ENCODE results near the gene RBMX.
"Not testable (repeated sequence)": the region's sequence is repeated elsewhere in the genome, so short reads cannot be mapped to it uniquely, and the experiment has no call there.

The RBMX gene

DNA sequence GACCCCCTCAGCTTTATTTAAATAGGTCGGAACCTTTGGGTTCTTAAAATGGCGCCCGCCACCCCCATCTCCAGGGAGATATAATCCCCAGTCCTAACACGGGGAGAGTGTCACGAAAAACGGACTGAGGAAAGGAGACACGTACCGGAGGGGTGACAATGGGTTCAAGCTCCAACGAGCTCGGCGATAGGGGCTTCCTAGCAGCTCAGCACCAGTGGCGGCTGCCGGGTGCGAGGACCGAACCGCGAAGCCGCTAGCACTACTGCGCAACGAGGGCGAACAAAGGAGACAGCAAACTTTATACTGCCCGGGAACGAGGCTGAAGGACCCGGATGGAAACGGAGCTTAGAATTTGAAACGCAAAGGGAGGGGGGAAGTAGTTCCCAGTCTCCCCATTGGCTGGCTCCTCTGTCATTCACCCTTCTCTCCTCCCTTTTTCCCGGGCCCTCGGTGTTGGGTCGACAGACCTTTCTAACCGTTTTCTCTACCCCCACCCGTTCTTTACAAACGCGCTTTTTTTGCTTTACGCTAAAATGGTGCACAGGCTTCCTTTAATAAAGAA lies at the start of gene RBMX:
TSS of gene RBMX (minus strand) at position 274 of the 562 bp plus-strand sequence. CDS start 1,298 bp downstream, outside the sequence.
- H3K4me2 ChIP-seq (ENCODE audit: low read depth, low read length, poor library complexity, severe bottlenecking), result peak within 1 kb of the TSS; percentile 97
- H3K36me3 ChIP-seq (ENCODE audit: insufficient read depth, low read length), result peaks cover 44% of the 10 kb centered on the region
- TF ChIP-seq EZH2phosphoT487 (IDR thresholded peaks at IDR 0.05; ENCODE audit: borderline replicate concordance), result no peak
- TF ChIP-seq, protein P1, sequence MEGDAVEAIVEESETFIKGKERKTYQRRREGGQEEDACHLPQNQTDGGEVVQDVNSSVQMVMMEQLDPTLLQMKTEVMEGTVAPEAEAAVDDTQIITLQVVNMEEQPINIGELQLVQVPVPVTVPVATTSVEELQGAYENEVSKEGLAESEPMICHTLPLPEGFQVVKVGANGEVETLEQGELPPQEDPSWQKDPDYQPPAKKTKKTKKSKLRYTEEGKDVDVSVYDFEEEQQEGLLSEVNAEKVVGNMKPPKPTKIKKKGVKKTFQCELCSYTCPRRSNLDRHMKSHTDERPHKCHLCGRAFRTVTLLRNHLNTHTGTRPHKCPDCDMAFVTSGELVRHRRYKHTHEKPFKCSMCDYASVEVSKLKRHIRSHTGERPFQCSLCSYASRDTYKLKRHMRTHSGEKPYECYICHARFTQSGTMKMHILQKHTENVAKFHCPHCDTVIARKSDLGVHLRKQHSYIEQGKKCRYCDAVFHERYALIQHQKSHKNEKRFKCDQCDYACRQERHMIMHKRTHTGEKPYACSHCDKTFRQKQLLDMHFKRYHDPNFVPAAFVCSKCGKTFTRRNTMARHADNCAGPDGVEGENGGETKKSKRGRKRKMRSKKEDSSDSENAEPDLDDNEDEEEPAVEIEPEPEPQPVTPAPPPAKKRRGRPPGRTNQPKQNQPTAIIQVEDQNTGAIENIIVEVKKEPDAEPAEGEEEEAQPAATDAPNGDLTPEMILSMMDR (conservative IDR thresholded peaks at IDR 0.05; ENCODE audit: low read length), result no peak
- H3K4me1 ChIP-seq (ENCODE audit: insufficient read depth, low read length, poor library complexity, severe bottlenecking), result peaks cover 9% of the 10 kb centered on the region
- H3K79me2 ChIP-seq (ENCODE audit: insufficient read depth, low read length), result peaks cover 56% of the 10 kb centered on the region
- H3F3A ChIP-seq (ENCODE audit: low read depth), result no peaks in the 10 kb centered on the region
- peak within 1 kb of the TSS; percentile 100 for H3K4me3 ChIP-seq (ENCODE audit: low read length, poor library complexity, severe bottlenecking)
- peaks cover 10% of the 10 kb centered on the region for H3K27me3 ChIP-seq (ENCODE audit: insufficient read depth, low read length, poor library complexity, severe bottlenecking)
- no peaks in the 10 kb centered on the region for H3K9me2 ChIP-seq (replicated peaks; ENCODE audit: low read depth, low read length)
- H4K20me1 ChIP-seq (ENCODE audit: insufficient read depth, low read length, poor library complexity, severe bottlenecking), result peaks cover 38% of the 10 kb centered on the region
- 0 out of 2 replicates have a peak within 1 kb of the TSS, but pooled peaks have one; percentile 60 for H2AFZ ChIP-seq (ENCODE audit: low read length)
- no peaks in the 10 kb centered on the region for H3K9me3 ChIP-seq (ENCODE audit: insufficient read depth, low read depth, low read length)
- H3K9ac ChIP-seq (ENCODE audit: low read depth, low read length, poor library complexity, severe bottlenecking), result peak within 1 kb of the TSS; percentile 100

DNA sequence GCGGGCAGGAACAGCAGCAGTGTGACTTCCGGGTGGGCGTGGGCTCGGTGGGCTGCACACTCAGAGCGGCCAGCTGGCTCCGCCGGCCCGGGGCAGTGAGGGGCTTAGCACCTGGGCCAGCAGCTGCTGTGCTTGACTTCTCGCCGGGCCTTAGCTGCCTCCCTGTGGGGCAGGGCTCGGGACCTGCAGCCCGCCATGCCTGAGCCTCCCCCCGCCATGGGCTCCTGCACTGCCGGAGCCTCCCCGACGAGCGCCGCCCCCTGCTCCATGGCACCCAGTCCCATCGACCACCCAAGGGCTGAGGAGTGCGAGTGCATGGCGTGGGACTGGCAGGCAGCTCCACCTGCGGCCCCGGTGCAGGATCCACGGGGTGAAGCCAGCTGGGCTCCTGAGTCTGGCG lies 40.9 kb upstream of the RBMX start:
- H3K9me3 ChIP-seq (ENCODE audit: insufficient read depth, low read depth, low read length); H2AFZ ChIP-seq (ENCODE audit: low read length); H3K36me3 ChIP-seq (ENCODE audit: insufficient read depth, low read length); H3K4me2 ChIP-seq (ENCODE audit: low read depth, low read length, poor library complexity, severe bottlenecking); H3F3A ChIP-seq (ENCODE audit: low read depth); H3K9me2 ChIP-seq (replicated peaks; ENCODE audit: low read depth, low read length); H3K27me3 ChIP-seq (ENCODE audit: insufficient read depth, low read length, poor library complexity, severe bottlenecking); H3K4me1 ChIP-seq (ENCODE audit: insufficient read depth, low read length, poor library complexity, severe bottlenecking); H3K4me3 ChIP-seq (ENCODE audit: low read length, poor library complexity, severe bottlenecking); H3K79me2 ChIP-seq (ENCODE audit: insufficient read depth, low read length); H3K9ac ChIP-seq (ENCODE audit: low read depth, low read length, poor library complexity, severe bottlenecking); H4K20me1 ChIP-seq (ENCODE audit: insufficient read depth, low read length, poor library complexity, severe bottlenecking): not testable (repeated sequence)

DNA sequence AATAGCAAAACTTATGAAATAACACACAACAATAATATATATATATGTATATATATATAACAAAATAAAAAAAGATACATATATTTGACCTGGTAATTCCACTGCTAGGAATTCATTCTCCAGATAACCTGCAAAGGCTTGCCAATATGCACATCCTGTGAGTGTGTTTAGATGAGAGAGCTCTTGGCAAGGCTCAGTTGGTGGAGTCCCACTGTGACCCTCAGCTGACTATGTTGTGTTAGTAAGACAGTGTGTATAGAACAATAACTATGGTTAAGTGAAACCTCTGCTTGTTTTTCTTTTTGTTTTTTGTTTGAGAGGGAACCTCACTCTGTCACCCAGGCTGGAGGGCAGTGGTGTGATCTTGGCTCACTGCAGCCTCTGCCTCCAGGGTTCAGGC lies 39.5 kb upstream of the RBMX start:
- TF ChIP-seq, protein P1 (conservative IDR thresholded peaks at IDR 0.05; ENCODE audit: low read length), result no peak
- no peak for TF ChIP-seq EZH2phosphoT487 (IDR thresholded peaks at IDR 0.05; ENCODE audit: borderline replicate concordance)
- no peaks in the 10 kb centered on the region for H3K9me3 ChIP-seq (ENCODE audit: insufficient read depth, low read depth, low read length)

DNA sequence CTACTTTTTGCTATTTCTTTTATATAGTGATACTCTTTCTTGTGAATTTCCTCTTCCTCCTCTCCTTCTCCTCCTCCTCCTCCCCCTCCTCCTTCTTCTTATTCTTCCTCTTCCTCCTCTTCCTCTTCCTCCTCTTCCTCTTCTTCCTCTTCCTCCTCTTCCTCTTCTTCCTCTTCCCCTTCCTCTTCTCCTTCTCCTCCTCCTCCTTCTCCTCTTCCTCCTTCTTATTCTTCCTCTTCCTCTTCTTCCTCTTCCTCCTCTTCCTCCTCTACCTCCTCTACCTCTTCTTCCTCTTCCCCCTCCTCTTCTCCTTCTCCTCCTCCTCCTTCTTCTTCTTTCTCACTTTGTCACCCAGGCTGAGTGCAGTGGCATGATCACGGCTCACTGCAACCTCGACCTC lies 36.3 kb upstream of the RBMX start:
- Histone ChIP-seq H3F3A (ENCODE audit: low read depth) (no peaks in the 10 kb centered on the region), H3K4me3 (ENCODE audit: low read length, poor library complexity, severe bottlenecking) (no peak overlapping the region), H3K36me3 (ENCODE audit: insufficient read depth, low read length) (no peaks in the 10 kb centered on the region), H3K9ac (ENCODE audit: low read depth, low read length, poor library complexity, severe bottlenecking) (no peak overlapping the region), H3K4me2 (ENCODE audit: low read depth, low read length, poor library complexity, severe bottlenecking) (no peak overlapping the region), H4K20me1 (ENCODE audit: insufficient read depth, low read length, poor library complexity, severe bottlenecking) (no peaks in the 10 kb centered on the region), H2AFZ (ENCODE audit: low read length) (no peak overlapping the region), H3K9me2 (replicated peaks; ENCODE audit: low read depth, low read length) (no peaks in the 10 kb centered on the region), H3K79me2 (ENCODE audit: insufficient read depth, low read length) (no peaks in the 10 kb centered on the region), H3K4me1 (ENCODE audit: insufficient read depth, low read length, poor library complexity, severe bottlenecking) (no peaks in the 10 kb centered on the region), H3K27me3 (ENCODE audit: insufficient read depth, low read length, poor library complexity, severe bottlenecking) (no peaks in the 10 kb centered on the region), H3K9me3 (ENCODE audit: insufficient read depth, low read depth, low read length) (no peaks in the 10 kb centered on the region)
- TF ChIP-seq, protein P1 (conservative IDR thresholded peaks at IDR 0.05; ENCODE audit: low read length), result no peak

More for the DNA sequence above, 39.5 kb upstream of the RBMX start:
- Histone ChIP-seq H2AFZ (ENCODE audit: low read length) (no peak overlapping the region), H3K36me3 (ENCODE audit: insufficient read depth, low read length) (no peaks in the 10 kb centered on the region), H3K4me2 (ENCODE audit: low read depth, low read length, poor library complexity, severe bottlenecking) (no peak overlapping the region), H3K27me3 (ENCODE audit: insufficient read depth, low read length, poor library complexity, severe bottlenecking) (no peaks in the 10 kb centered on the region), H3K9me2 (replicated peaks; ENCODE audit: low read depth, low read length) (no peaks in the 10 kb centered on the region), H4K20me1 (ENCODE audit: insufficient read depth, low read length, poor library complexity, severe bottlenecking) (no peaks in the 10 kb centered on the region), H3K4me1 (ENCODE audit: insufficient read depth, low read length, poor library complexity, severe bottlenecking) (no peaks in the 10 kb centered on the region), H3K4me3 (ENCODE audit: low read length, poor library complexity, severe bottlenecking) (no peak overlapping the region), H3F3A (ENCODE audit: low read depth) (no peaks in the 10 kb centered on the region), H3K9ac (ENCODE audit: low read depth, low read length, poor library complexity, severe bottlenecking) (no peak overlapping the region), H3K79me2 (ENCODE audit: insufficient read depth, low read length) (no peaks in the 10 kb centered on the region)

DNA sequence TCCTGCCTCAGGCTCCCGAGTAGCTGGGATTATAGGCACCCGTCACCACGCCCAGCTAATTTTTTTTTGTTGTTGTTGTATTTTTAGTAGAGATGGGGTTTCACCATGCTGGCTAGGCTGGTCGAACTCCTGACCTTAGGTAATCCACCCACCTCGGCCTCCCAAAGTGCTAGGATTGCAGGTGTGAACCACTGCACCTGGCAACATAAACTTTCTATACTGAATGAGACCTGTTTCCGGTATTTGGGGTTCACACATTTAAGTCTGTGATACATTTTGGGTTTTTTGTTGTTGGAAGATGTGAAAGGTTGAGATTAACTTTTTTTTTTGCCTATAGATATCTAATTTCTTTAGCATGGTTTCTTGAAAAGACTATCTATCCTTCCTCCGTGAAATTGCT lies 31.1 kb upstream of the RBMX start:
- not testable (repeated sequence) for H3K9ac ChIP-seq (ENCODE audit: low read depth, low read length, poor library complexity, severe bottlenecking); H3K79me2 ChIP-seq (ENCODE audit: insufficient read depth, low read length); H4K20me1 ChIP-seq (ENCODE audit: insufficient read depth, low read length, poor library complexity, severe bottlenecking); H3F3A ChIP-seq (ENCODE audit: low read depth); H3K4me1 ChIP-seq (ENCODE audit: insufficient read depth, low read length, poor library complexity, severe bottlenecking); H3K4me3 ChIP-seq (ENCODE audit: low read length, poor library complexity, severe bottlenecking); H2AFZ ChIP-seq (ENCODE audit: low read length); H3K4me2 ChIP-seq (ENCODE audit: low read depth, low read length, poor library complexity, severe bottlenecking); H3K36me3 ChIP-seq (ENCODE audit: insufficient read depth, low read length); H3K9me3 ChIP-seq (ENCODE audit: insufficient read depth, low read depth, low read length); H3K27me3 ChIP-seq (ENCODE audit: insufficient read depth, low read length, poor library complexity, severe bottlenecking); H3K9me2 ChIP-seq (replicated peaks; ENCODE audit: low read depth, low read length)

Measured in Loucy (cell line).